Fibroblast of skin of right quadriceps (primary cell): ENCODE data around the gene LRRC4C.
"Not testable (repeated sequence)": the region's sequence is repeated elsewhere in the genome, so short reads cannot be mapped to it uniquely, and the experiment has no call there.

Experiments used
- DNase-seq: peaks from one replicate; pipeline ENCODE4 v3.0.0-alpha.2; 2013

Gene LRRC4C

GRCh38 chr11:41110527-41110926 lies 348.9 kb downstream of the LRRC4C start:
- no peak for DNase-seq

GRCh38 chr11:41102471-41102870 lies 357.0 kb downstream of the LRRC4C start:
- no peak for DNase-seq

GRCh38 chr11:41099654-41100053 lies 359.8 kb downstream of the LRRC4C start:
- no peak for DNase-seq

- DNase-seq = no peak
Measured at GRCh38 chr11:41085123-41085522, 374.3 kb downstream of the LRRC4C start.

GRCh38 chr11:41081756-41082285 lies 377.6 kb downstream of the LRRC4C start:
- DNase-seq = no peak

GRCh38 chr11:41074318-41074717 lies 385.1 kb downstream of the LRRC4C start:
- DNase-seq = no peak

- no peak for DNase-seq
Measured at GRCh38 chr11:41065432-41065831, 394.0 kb downstream of the LRRC4C start.

GRCh38 chr11:41058138-41058537 lies 401.3 kb downstream of the LRRC4C start:
- DNase-seq = no peak

- no peak for DNase-seq
Measured at GRCh38 chr11:41056892-41057569, 402.4 kb downstream of the LRRC4C start.

- DNase-seq = peak; percentile 38
Measured at GRCh38 chr11:41053894-41054293, 405.6 kb downstream of the LRRC4C start.

GRCh38 chr11:41051919-41052635 lies 407.4 kb downstream of the LRRC4C start:
- no peak for DNase-seq

GRCh38 chr11:41050791-41051190 lies 408.7 kb downstream of the LRRC4C start:
- DNase-seq = peak; percentile 13

GRCh38 chr11:41047229-41047628 lies 412.2 kb downstream of the LRRC4C start:
- DNase-seq = peak; percentile 1

- no peak for DNase-seq
Measured at GRCh38 chr11:41045266-41045665, 414.2 kb downstream of the LRRC4C start.

- no peak for DNase-seq
Measured at GRCh38 chr11:41044747-41045146, 414.7 kb downstream of the LRRC4C start.

- no peak for DNase-seq
Measured at GRCh38 chr11:41042688-41043087, 416.8 kb downstream of the LRRC4C start.

- no peak for DNase-seq
Measured at GRCh38 chr11:41040474-41040873, 419.0 kb downstream of the LRRC4C start.

GRCh38 chr11:41039592-41039991 lies 419.9 kb downstream of the LRRC4C start:
- DNase-seq = no peak

- no peak for DNase-seq
Measured at GRCh38 chr11:41031551-41032060, 427.8 kb downstream of the LRRC4C start.

- no peak for DNase-seq
Measured at GRCh38 chr11:41020259-41020658, 439.2 kb downstream of the LRRC4C start.

- not testable (repeated sequence) for DNase-seq
Measured at GRCh38 chr11:41019666-41020065, 439.8 kb downstream of the LRRC4C start.

- DNase-seq = no peak
Measured at GRCh38 chr11:41018224-41018623, 441.2 kb downstream of the LRRC4C start.

GRCh38 chr11:41010361-41011050 lies 448.9 kb downstream of the LRRC4C start:
- DNase-seq = no peak
